Right atrium auricular region (tissue), 2 donors: ENCODE data around the gene TMEM158. TPM values are rescaled to one million over a fixed set of nuclear protein-coding genes. Genes with fewer than 3 reads are reported as not detected.

Experiments used
- DNase-seq: peaks from one replicate; pipeline ENCODE4 v3.0.0-alpha.2; 2019; ENCODE audit warnings: low spot score
- H3K27ac ChIP-seq, 2 donors: fragments of 200-600 bp; sonication (generic); 1 replicate in 1 of 2; 2 replicates in 1 of 2; pipeline ENCODE4 v1.5.1; 2016 to 2019
- H3K27me3 ChIP-seq, 2 donors: fragments of 200-600 bp; sonication (generic); one replicate each; pipeline versions ENCODE4 v1.5.1 to v1.6.0; 2017 to 2019
- H3K36me3 ChIP-seq: fragments of 200-600 bp; sonication (generic); one replicate; pipeline ENCODE4 v1.5.1; 2016
- H3K4me1 ChIP-seq, 2 donors: fragments of 200-600 bp; sonication (generic); one replicate each; pipeline versions ENCODE4 v1.5.1 to v1.6.0; 2017 to 2019
- H3K4me3 ChIP-seq, 2 donors: fragments of 200-600 bp; sonication (generic); 1 replicate in 1 of 2; 2 replicates in 1 of 2; pipeline ENCODE4 v1.5.1; 2017 to 2019; ENCODE audit warnings: mild to moderate bottlenecking in 1 of 2, moderate library complexity in 1 of 2
- H3K9me3 ChIP-seq, 2 donors: fragments of 200-600 bp; sonication (generic); one replicate each; pipeline ENCODE4 v1.5.1; 2019
- CTCF ChIP-seq, 2 donors: fragments of 200-600 bp; sonication (generic); IDR thresholded peaks; one replicate each; pipeline ENCODE4 v1.5.1; 2019; ENCODE audit warnings: antibody characterized with exemption in 2 of 2
- total RNA-seq, 2 donors: library from RNA; depleted of rRNA; stranded (reverse); fragments of >200 nt; gene quantifications; one replicate each; pipeline ENCODE4 v1.1.0, GENCODE V29; 2016

The TMEM158 gene
- total RNA-seq, 2 donors from 2014 or later, result not detected

GRCh38 chr3:45218578-45219390 lies 7.3 kb downstream of the TMEM158 start:
- Histone ChIP-seq H3K27ac (no peak overlapping the region), H3K4me1 (no peaks in the 10 kb centered on the region), H3K27me3 (no peaks in the 10 kb centered on the region), H3K9me3 (no peaks in the 10 kb centered on the region), H3K36me3 (no peaks in the 10 kb centered on the region), H3K4me3 (no peak overlapping the region)
- no peak for TF ChIP-seq CTCF (IDR thresholded peaks at IDR 0.05)
- DNase-seq, result no peak

- Histone ChIP-seq H3K4me1 (no peaks in the 10 kb centered on the region), H3K9me3 (no peaks in the 10 kb centered on the region), H3K4me3 (no peak overlapping the region), H3K27ac (no peak overlapping the region), H3K36me3 (no peaks in the 10 kb centered on the region), H3K27me3 (no peaks in the 10 kb centered on the region)
- no peak for TF ChIP-seq CTCF (IDR thresholded peaks at IDR 0.05)
- no peak for DNase-seq
Measured at GRCh38 chr3:45216021-45216609, 10.0 kb downstream of the TMEM158 start.

GRCh38 chr3:45215466-45215865 lies 10.6 kb downstream of the TMEM158 start:
- Histone ChIP-seq H3K36me3 (no peaks in the 10 kb centered on the region), H3K9me3 (no peaks in the 10 kb centered on the region), H3K27me3 (no peaks in the 10 kb centered on the region), H3K27ac (no peak overlapping the region), H3K4me1 (peaks cover 0 to under 1% of the 10 kb centered on the region in 2 donors), H3K4me3 (no peak overlapping the region)
- no peak for DNase-seq
- TF ChIP-seq CTCF (IDR thresholded peaks at IDR 0.05), result no peak

GRCh38 chr3:45214061-45214680 lies 11.9 kb downstream of the TMEM158 start:
- no peak overlapping the region for H3K27ac ChIP-seq
- no peak overlapping the region for H3K4me3 ChIP-seq
- no peaks in the 10 kb centered on the region for H3K9me3 ChIP-seq
- TF ChIP-seq CTCF (IDR thresholded peaks at IDR 0.05), result no peak
- no peak for DNase-seq
- H3K4me1 ChIP-seq, result peaks cover 0 to 5% of the 10 kb centered on the region in 2 donors
- no peaks in the 10 kb centered on the region for H3K27me3 ChIP-seq
- H3K36me3 ChIP-seq, result no peaks in the 10 kb centered on the region

GRCh38 chr3:45212095-45212468 lies 14.0 kb downstream of the TMEM158 start:
- Histone ChIP-seq H3K27ac (no peak overlapping the region), H3K4me3 (no peak overlapping the region), H3K4me1 (peaks cover 0 to 5% of the 10 kb centered on the region in 2 donors), H3K27me3 (no peaks in the 10 kb centered on the region), H3K36me3 (no peaks in the 10 kb centered on the region), H3K9me3 (no peaks in the 10 kb centered on the region)
- TF ChIP-seq CTCF (IDR thresholded peaks at IDR 0.05), result no peak
- no peak for DNase-seq
